HG02884 (cell line): ENCODE results near the gene SERGEF.

Experiments used
- ATAC-seq: cut with Tn5 transposase; IDR thresholded peaks from one replicate; pipeline ENCODE4 v1.9.1; 2021; ENCODE audit warnings: mild to moderate bottlenecking, moderate library complexity; ENCODE audit not compliant: unreplicated experiment

The SERGEF gene

DNA sequence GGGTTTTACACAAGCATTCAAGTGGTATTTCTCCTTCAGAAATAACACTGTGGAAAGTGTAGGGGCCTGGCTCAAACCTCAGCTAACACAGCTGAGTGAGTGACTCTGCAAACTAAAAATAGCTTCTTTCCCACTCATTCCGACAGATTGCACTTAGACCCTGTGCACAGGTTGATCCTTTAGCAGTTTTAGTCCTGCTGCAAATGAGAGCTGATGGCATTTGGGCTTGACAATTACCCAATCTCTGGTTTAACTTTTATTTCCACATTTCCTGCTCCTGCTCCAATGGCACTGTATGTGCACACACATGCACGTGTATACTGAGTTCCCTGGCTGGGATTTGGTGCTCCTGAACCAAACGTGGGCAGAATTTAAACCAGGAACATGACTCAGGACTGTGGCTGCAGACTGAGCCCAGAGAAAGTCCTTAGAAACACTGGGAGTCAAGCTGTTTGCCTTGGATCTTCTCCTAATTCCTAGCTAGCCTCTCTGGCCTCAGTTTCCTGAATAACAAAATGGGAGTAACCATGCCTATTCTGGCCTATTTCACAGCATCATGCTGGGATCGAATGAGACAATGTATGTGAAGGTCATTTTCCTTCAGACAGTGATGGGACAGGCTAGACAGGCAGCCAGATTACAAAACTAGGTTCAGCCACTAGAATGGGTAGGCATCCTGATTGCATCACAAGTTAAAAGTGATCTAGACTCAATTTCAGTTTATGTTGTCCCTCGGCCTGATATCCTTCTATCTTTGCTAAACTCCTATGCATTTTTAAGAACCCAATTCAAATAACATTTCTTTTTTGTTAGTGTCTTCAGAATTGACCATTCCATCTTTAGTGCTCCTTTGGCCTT, 58.2 kb downstream of the SERGEF start:
- ATAC-seq, result no peak

DNA sequence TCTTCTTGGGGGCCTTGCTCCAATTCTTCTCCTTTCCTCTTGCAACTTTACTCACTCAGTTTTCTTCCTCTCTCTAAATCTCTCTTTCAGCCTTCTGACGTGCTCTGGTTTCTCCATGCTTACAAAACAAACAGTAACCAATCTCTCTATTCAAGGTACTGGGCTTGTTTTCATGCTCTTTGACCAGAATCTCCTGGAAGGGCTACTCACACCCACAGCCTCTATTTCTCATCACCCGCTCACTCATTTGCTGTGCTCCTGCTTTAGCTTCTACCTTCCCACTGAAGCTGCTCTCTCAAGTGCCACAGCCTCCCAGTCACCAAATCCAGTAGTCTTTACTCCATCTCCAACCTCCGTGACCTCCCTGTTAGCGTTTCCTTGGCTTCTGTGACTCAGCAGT, 60.4 kb downstream of the SERGEF start:
- no peak for ATAC-seq

DNA sequence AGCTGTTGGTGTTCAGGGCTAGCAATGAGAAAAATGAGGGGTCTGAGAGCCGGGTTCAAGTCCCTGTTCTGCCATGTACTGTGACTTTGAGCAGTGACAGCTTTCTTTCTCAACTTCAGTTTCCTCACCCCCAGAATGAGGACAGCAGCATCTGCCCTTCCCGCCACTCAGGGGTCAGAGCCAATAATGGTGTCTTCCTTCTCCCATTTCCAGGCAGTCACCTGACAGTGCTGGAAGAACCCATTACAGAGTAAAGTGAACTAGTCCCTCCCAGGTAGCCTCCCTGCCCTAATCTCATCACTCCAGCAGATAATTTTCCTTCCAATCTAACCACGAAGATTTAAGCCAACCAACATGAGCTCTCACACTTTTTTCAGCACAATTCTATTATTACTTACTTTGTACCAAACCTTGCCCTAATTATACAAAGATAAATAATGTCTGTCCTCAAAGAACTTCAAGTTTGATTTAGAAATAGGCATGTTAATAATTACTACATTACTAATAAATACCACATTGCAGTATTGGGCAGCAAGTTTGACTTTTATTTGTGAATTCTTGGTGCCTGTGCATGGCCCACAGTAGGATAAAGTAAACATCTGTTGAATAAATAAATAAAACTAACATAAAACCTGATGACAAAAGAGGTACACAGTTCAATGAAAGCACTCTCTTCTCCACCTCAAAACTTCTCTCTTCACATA, 61.0 kb downstream of the SERGEF start:
- no peak for ATAC-seq

DNA sequence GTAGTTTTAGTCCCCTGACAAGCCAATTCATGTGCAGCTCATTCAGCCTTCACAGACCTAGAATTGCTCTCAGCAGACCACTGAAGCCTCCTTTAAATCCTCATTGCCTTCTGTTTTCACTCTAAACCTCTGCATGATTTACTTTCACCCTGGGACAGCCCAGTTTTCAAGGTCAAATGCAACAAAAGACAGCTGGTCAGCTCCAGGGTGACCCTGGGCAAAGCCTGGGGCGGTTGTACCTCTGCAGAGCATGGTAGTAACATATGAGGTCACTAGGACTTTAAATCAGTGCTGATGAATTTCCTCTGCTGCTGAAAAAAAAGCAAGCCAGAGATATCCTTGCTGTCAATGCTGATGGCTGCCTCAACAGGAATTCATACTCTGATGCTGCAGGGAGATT, 62.2 kb downstream of the SERGEF start:
- no peak for ATAC-seq

DNA sequence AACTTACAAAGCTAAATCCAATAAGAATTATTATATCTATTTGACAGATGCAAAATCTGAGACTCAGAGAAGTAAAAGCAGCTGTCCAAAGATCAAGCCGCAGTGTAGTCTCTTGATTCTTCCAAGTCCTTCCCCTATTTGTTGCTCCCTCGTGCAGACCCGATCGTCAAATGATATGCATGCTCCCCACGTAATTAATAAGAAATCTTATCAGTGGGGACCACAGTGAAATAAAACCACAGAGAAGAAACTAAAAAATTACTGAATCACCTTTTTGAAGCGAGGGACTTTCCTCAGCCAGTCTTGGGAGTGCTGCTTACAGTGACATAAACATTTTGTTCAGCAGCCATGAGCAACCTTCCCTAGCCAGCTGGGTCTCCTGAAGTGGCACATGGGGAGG, 64.6 kb downstream of the SERGEF start:
- no peak for ATAC-seq

DNA sequence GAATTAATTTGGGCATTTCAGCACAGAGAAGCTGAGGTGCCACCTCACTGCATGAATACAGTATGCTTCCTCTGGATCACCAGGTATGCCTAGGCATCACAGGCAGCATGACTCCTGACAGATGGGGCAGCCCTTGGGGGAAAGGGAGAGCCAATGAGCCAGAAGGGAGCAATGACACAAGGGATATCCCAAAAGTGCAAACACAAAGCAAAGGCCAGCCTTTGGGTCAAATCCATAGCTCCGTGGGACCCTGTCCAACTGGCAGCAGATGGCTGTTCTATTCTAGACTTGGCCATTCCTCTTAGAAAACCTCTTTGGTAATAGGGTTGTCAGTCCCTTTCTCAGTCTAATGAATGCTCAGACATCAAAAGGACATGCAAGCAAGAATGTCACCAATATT, 73.3 kb downstream of the SERGEF start:
- no peak for ATAC-seq

DNA sequence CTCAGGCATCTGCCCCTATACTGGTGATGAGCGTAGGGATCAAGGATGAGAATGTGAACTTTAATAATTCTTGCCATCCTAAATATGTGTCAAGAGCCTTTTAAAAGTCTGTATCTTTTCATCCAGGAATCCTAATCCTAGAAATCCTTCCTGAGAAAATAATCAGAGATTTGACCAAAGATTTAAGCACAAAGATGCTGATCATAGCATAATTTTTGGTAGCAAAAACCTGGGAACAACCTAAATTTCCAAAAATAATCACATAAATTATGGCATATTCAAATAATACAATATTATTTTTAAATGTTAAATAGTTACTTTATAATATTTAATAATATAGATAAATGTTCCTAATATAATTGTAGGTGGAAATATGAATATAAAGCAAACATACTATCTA, 76.1 kb downstream of the SERGEF start:
- no peak for ATAC-seq

DNA sequence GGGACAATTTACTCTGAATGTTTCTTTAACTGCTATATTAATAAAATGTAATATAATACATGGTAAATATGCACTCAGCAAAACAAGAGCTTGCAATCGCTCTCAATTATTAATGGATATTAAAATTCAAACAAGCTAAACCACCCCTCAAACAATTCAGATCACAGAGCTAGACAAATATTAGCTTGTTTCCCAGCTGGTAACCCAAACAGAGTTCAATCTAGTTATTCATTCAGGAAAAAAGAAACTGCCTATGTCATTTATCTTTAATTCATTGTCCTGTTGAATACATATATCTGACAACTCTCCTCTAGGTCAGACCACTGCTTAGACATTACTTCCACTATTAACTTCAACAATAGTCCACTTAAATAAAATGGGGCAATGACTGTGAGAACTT, 78.7 kb downstream of the SERGEF start:
- ATAC-seq, result no peak

DNA sequence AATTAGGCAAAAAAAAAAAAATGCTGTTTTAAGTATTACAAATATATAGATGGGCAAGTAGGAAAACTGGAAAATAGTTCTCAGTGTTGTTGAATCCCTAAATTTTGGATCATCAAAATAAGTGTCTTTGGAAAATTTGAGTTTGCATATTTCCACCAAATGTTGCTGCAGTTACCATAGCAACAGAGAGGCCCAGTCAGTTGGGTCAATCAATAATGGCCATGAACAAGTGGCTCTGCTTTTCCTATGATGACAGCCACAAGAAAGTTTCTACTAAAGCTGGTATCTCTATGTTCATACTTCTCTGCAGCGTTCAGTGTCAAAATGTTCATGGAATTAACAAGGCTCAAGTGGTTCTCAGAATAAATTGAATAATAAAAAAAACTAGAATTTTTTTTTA, 79.1 kb downstream of the SERGEF start:
- no peak for ATAC-seq

DNA sequence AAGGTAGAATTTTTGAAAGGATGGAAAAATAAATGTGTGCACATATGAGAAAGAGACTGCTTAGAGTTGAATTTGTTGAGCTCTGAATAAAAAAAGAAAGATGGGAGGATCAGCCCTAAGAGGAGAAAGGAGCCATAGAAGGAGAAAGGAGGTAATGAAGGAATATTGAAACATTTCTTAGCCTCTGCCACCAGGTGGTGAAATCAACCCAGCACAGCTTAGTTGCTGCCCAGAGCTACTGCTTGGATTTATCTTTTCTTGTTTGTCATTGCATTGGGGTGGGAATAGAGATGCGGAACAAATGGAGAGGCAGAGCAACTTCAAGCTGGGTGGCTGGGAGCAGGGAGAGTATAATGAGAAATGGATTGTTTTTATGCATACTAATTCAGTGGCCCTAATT, 80.4 kb downstream of the SERGEF start:
- ATAC-seq, result no peak

DNA sequence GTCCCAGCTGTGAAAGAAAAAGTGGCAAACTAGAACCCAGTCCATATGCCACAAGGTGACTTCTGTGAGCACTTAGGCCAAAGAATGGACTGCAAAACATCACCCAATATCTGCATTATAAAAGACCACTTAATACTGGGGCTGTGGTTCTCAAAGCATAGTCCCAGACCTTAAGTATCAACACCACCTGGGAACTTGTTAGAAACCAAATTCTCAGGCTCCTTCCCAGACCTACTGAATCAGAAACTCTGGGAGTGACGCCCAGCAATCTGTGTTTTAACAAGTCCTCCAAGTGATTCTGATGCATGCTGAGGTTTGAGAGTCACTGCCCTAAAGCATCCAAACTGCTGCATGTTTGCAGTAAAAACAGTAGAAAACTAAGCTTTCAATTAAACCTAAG, 81.3 kb downstream of the SERGEF start:
- no peak for ATAC-seq

DNA sequence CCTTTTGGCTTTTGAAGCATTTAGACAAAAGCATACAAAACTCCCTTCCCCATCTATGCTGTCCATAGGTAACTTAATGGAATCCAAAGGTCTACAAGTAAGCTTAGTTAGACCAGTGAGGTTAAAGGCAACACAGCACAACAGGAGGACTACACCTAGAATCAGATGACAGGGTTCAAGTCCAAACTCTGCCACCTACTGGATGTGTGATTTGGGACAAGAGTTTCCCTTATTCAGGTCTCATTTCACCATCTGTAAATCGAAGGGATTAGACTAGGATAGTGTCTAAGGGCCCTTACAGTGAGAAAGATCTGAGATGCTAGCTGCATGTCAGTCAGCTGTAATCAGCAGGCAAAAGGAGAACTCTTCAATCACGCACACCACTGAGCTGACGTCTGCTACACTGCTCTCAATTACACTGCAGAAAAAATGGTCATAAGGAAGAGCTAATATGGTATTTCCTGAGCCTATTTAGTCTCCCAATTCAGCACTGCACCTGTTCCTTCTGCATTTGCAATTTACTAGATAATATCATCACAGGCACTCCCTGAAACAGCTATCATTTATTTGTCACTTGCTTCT, 82.2 kb downstream of the SERGEF start:
- no peak for ATAC-seq

DNA sequence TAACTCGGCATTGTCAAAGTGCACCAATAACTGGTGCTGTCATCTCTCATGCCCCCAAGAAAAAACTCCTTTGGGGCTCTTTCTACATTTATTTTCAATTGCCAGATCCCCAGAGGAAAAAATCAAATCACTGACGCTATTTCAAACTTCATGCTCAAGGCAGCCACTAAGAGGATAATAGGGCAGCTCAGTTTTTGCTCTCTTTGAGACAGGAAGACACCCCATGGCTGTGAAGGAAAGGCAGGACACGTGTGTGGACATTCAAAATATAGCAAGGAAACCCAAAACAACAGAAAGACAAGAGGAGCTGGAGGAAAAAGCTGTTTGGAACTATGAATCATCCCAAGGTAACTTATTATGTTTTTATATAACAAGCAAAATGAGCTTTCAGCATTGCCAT, 83.7 kb downstream of the SERGEF start:
- no peak for ATAC-seq

DNA sequence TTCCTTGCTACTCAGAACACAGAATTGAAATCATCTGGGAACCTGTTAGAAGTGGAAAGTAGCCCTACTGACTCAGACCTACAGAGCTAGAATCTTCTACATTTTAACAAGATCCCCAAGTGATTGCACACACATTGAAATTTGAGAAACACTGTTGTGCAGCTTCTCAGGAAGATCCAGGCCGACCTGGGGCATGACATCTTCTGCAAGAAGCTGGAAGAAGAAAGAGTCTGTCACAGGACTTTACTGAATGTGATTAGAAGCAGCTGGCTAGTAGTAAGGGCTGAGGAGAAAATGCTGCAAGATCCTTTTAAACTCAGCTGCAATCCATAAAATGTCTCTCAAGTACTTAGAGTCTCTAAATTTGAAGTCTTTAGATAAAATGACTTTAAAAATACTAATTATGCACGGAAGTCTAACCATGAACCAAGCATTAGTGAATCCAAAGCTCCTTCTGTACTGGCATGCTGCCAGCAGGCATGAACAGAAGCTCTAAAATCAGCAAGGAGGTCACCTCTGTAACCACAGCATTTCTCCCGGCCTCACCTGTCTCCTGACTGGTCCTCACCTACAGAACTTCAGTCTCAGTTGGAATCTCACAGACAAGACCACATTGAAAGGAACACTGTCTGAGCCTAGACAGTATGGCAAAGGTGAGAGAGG, 85.0 kb downstream of the SERGEF start:
- no peak for ATAC-seq

DNA sequence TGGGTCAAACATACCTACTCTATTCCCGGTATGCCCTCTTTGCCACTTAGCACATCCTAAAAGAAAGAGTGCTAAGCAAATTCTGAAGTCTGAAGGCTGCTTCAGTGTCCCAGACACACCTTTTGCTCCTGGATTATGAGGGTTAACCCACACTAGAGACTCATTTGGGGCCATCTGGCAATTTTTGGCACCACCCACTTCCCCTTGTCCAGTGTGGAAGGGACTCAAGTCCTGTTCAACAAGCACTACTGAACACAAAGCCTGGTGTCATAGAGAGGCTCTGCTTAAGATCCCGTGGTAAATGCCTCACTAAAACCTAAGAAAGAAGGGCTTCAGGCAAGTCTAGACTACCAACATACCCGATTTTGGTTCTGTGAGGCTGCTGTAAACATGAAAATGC, 85.8 kb downstream of the SERGEF start:
- no peak for ATAC-seq

DNA sequence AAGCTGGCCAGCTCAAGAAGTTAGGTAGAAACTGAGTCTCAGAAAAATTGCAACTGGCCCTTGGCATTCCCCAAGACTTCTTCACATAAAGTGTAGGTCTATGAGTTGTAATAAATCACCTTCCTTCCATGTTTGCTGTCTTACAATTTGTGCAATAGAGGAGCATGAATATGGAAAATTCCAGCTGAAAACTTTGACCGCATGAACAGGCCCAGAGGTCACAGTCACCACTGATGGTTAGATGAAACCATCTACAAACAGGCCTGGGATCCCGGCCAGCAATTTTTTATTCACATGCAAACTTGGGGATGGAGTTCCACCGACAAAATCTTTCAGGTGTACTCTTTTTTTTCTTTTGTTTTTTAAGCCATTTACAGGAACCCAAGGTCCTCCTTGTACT, 88.1 kb downstream of the SERGEF start:
- no peak for ATAC-seq

DNA sequence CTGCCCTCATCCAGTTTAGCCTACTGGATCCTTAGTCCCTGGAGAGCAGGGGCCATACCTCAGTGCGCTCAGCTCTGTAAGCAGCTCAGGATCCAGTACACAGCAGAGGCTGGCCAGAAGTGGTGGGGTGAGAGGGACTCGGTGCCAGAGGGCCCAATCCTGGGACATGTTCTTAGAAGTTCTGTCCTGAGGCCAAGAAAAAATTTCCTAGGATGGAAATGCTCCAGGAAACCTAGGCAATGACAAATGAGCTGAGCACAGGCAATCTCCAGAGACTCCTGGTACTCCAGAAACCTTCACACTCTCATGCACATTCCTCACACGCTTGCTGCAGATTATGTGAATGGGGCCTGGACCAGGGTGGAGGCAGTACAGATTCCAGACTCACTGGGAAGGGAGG, 89.6 kb downstream of the SERGEF start:
- ATAC-seq, result no peak

DNA sequence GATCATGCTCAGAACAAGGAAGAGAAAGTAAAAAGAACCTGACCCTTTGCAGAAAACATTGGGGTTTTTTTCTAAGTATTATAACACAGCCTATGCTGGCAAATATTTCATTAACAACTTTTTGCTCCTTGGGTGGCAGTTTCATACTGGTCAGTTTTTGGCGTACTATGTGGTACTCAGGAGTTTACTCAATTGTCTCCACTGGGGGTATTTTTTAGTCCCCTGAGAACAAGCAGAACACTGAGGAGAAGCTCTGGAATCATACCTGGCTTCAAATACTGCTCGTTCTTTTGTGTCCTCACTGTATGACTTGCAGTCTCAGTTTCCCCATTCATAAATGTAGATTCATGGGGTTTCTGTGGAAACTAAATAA, 90.4 kb downstream of the SERGEF start:
- no peak for ATAC-seq

DNA sequence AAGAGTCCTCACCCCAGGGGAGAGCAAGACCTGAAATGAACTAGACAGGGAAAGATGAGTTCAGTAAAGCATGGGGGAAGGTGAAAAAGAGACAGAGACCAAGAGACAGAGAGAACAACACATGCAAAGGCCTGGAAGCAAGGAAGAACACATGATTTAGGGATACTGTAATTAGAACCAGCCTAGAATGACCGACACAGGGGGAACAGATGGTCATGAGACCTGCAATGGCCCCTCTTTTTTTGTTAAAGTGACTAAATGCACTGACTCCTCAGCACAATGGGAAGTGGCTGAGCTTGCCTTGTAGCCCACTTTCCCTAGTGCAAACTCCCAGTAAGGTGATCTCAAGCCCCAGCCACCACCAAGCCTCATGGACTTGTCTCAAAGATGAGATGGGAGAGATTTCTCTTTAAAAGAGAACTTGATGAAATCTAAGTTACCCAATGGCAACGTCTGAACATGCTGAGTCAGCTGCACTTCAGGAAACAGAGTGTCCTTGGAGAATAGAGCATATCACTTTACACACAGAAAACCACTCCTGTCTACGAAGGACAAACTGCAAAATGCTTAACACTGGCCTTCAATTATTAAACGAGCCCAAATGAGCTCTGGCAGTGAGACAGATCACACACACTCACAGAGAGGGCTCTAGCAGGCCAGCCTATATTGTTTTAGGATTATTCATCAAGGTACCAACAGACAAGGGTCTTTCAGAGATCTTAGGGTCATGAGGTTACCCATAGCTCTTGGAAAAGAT, 91.0 kb downstream of the SERGEF start:
- ATAC-seq, result no peak

DNA sequence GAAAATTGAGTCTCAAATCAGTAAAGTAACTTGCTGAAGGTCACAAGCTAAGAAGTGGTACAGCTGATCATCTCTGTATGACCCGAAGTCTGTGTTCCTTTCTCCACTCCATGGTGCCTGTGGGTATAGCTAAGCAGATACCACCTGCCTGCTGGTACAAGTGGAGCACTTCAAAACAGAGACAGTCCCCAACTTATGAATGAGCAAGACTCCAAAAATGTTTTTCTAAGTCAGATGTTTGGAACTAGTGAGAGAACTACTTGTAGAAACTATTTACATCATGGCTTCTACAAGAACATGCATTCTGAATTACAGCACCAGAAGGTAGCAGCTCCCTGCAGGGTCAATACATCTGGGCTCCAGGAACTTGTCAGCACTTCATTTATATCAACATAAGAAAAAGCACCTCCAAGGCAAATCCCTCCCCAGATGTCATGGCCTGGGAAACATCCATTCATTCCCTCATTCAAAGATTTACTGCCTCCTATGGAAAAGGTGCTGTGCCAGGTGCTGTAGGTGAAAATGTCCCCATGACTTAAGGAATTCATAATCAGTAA, 94.7 kb downstream of the SERGEF start:
- ATAC-seq, result no peak

DNA sequence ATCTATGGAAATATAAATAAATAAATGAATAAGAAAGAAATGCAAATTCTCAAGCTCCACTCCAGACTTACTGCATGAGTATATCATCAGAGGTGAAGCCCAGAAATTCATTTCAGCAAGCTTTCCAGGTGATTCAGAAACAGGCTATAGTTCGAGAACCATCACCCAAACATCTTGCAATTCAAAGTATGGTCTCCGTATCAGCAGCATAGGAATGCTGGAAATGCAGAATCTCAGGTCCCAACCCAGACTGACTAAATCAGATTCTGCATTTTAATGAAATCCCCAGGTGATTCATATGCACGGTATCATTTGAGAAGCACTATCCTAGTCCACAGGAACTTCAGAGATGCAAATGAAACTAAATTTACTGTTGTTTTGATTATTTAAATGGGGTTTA, 95.3 kb downstream of the SERGEF start:
- no peak for ATAC-seq
